ENCODE results near the gene AKT2. TPM values are rescaled to one million over a fixed set of nuclear protein-coding genes. Genes with fewer than 3 reads are reported as not detected.

Gene AKT2
- total and polyA plus RNA-seq, 10 of the 15 experiments (the other 5 are each of a cell fraction or from before 2014, with no cell fraction given), result 1.0 to 185 (median 71.5) TPM

- TF ChIP-seq REST (IDR thresholded peaks at IDR 0.05; ENCODE audit: low read depth, low read length) (no peak), NBN (IDR thresholded peaks at IDR 0.05) (no peak), RELA (IDR thresholded peaks at IDR 0.05; ENCODE audit: borderline replicate concordance, partially characterized antibody) (no peak), ZNF384 (IDR thresholded peaks at IDR 0.05; ENCODE audit: borderline replicate concordance, low read depth, low read length) (no peak)
Measured at GRCh38 chr19:40317338-40317737, 32.2 kb upstream of the AKT2 start (continued).

- Histone ChIP-seq H3K27ac (ENCODE audit: control insufficient read depth, insufficient read depth) (no peak overlapping the region), H2AFZ (ENCODE audit: control insufficient read depth, low read depth, low read length) (no peak overlapping the region), H3K36me3 (ENCODE audit: control insufficient read depth in 2 of 2, insufficient read depth in 2 of 2, low read length in 1 of 2) (peaks cover 4 to 5% of the 10 kb centered on the region in 2 experiments; a peak in 3 of 4 replicates), H3K4me3 (no peak overlapping the region), H3K4me2 (ENCODE audit: control insufficient read depth, insufficient read depth) (no peak overlapping the region), H3K4me1 (ENCODE audit: control insufficient read depth, insufficient read depth, low read length) (no peaks in the 10 kb centered on the region), H3K27me3 (replicated peaks in 1 of 2; ENCODE audit: control insufficient read depth in 2 of 2, insufficient read depth in 2 of 2, low read length in 1 of 2) (no peaks in the 10 kb centered on the region), H3K9ac (ENCODE audit: control insufficient read depth, insufficient read depth, low read length) (no peak overlapping the region), H4K20me1 (ENCODE audit: control insufficient read depth, insufficient read depth) (no peaks in the 10 kb centered on the region), H3K9me3 (replicated peaks; ENCODE audit: control insufficient read depth, insufficient read depth, low read length) (no peaks in the 10 kb centered on the region), H3K79me2 (ENCODE audit: control insufficient read depth, insufficient read depth, low read length) (no peaks in the 10 kb centered on the region)
- TSS peak; percentile 36 for BruUV-seq (replicated peaks)
- RAD21 ChIA-PET (ENCODE audit: unreplicated experiment), result no interaction called here
- SMC1A ChIA-PET (ENCODE audit: uncharacterized antibody, unreplicated experiment), result interaction anchor here (3.0 kb wide), 1 partner anchor 11 kb away, joined by 9 read pairs; no protein-coding TSS in a partner anchor
- FAIRE-seq, result no peak
- ATAC-seq, result no peak
- POLR2A ChIA-PET, result no interaction called here
- no peak for DNase-seq (ENCODE audit: low read depth, low spot score)
- 89% methylated on average over 5 of the region's 5 CpGs for WGBS (ENCODE audit: insufficient coverage, insufficient replicate concordance, low lambda C conversion rate, missing lambda C conversion rate)
- CTCF ChIA-PET, result interaction anchor here (3.7 kb wide), 1 partner anchor 11 kb away, joined by 18 read pairs; no protein-coding TSS in a partner anchor
- in situ Hi-C loops (cut with MboI) (no loop called here), intact Hi-C loops (cut with micrococcal nuclease; ENCODE audit: unreplicated experiment) (no loop called here)
- no peak for TF ChIP-seq GATAD2B (conservative IDR thresholded peaks at IDR 0.05; ENCODE audit: low read depth)
- no peak for TF ChIP-seq HDAC6 (IDR thresholded peaks at IDR 0.05; ENCODE audit: unreplicated experiment)
- no peak for TF ChIP-seq RELB (IDR thresholded peaks at IDR 0.05; ENCODE audit: low read depth)
- no peak for TF ChIP-seq TCF7 (IDR thresholded peaks at IDR 0.05; ENCODE audit: borderline replicate concordance)
- TF ChIP-seq NBN (IDR thresholded peaks at IDR 0.05), result no peak
- TF ChIP-seq CEBPB (IDR thresholded peaks at IDR 0.05; ENCODE audit: borderline replicate concordance in 1 of 2, low read depth in 2 of 2, low read length in 2 of 2), result no peak
- TF ChIP-seq SREBF1 (IDR thresholded peaks at IDR 0.05; ENCODE audit: low read length), result no peak
- TF ChIP-seq TCF12 (IDR thresholded peaks at IDR 0.05; ENCODE audit: low read depth, low read length), result no peak
- no peak for TF ChIP-seq ELK1 (IDR thresholded peaks at IDR 0.05; ENCODE audit: low read depth, low read length)
- no peak for TF ChIP-seq SMARCA5 (IDR thresholded peaks at IDR 0.05)
- no peak for TF ChIP-seq SREBF2 (IDR thresholded peaks at IDR 0.05; ENCODE audit: low read length)
- TF ChIP-seq NR2F1 (conservative IDR thresholded peaks at IDR 0.05), result no peak
- TF ChIP-seq EGR1 (IDR thresholded peaks at IDR 0.05; ENCODE audit: borderline replicate concordance in 1 of 2, low read depth in 2 of 2, low read length in 2 of 2), result no peak
- no peak for TF ChIP-seq PML (IDR thresholded peaks at IDR 0.05; ENCODE audit: low read length)
- TF ChIP-seq NR2C1 (IDR thresholded peaks at IDR 0.05), result no peak
Measured at GRCh38 chr19:40315812-40316470, 30.8 kb upstream of the AKT2 start.

Measured in GM12878 (cell line).